CD4-positive, alpha-beta T cell treated with Interleukin-15 for 1 hour (primary cell): ENCODE measurements around the gene POLR2L.

Experiments used
- DNase-seq: peaks from one replicate; pipeline ENCODE4 v3.0.0-alpha.2; 2020

The POLR2L gene

DNA sequence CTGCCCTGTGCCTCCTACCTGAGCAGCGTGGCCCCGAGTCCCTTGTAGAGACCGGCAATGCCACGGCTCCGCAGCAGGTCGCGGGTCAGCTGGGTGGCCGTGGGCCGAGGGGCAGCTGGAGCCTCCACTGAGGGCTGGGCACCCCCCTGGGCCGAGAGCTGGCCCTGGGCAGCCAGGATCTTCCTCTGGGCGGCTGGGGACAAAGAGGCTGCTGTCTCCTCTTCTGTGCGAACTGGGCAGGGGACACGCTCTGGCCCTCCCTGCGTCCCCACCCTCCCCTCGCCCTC is 49.9 kb downstream of the POLR2L start:
- no peak for DNase-seq

- no peak for DNase-seq
These were observed 50.4 kb downstream of the POLR2L start for GRCh38 chr11:791658-792534.

GRCh38 chr11:790721-791564 is 51.4 kb downstream of the POLR2L start:
- no peak for DNase-seq

DNA sequence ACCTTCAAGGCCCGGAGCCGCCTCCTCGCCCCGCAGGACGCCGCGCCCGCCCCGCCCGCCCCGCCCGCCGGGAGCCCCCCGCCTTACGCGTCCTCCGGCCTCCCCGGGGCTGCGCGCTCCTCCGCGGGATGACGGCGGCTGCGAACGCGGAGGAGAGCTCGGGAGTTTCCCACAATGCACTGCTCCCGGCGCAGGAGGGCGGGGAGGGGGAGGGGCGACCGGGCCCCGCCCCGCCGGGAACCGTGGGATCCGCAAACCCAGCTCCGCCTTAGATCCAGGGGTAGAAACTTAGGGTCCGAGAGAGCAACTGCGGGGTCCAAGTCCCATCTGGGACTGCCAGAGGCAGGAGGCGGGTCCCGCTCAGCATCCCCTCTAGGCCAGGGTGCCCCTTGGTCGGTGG is 52.4 kb downstream of the POLR2L start, which contains the start of gene CEND1:
CEND1 (minus strand) TSS at position 148 of the 400 bp plus-strand sequence. CDS start 1,514 bp downstream, outside the sequence.
- DNase-seq, result no peak
